Breast epithelium (tissue), 4 donors: Measurements from ENCODE around the gene CEACAM6. TPM values are rescaled to one million over a fixed set of nuclear protein-coding genes. Genes with fewer than 3 reads are reported as not detected.

Experiments
- DNase-seq, 2 donors: peaks; one replicate each; pipeline ENCODE4 v3.0.0-alpha.2; 2019; ENCODE audit warnings: low spot score in 2 of 2
- H3K27ac ChIP-seq, 2 donors: fragments of 200-600 bp; sonication (generic) in 1 of 2; one replicate each; pipeline ENCODE4 v1.5.1; 2016 to 2019; ENCODE audit warnings: mild to moderate bottlenecking in 1 of 2
- H3K27me3 ChIP-seq, 2 donors: fragments of 200-600 bp; sonication (generic) in 1 of 2; one replicate each; pipeline versions ENCODE4 v1.5.1 to v1.6.0; 2017 to 2019; ENCODE audit warnings: control low read depth in 1 of 2, mild to moderate bottlenecking in 1 of 2
- H3K36me3 ChIP-seq: fragments of 200-600 bp; one replicate; pipeline ENCODE4 v1.5.1; 2019
- H3K4me1 ChIP-seq, 2 donors: fragments of 200-600 bp; sonication (generic); one replicate each; pipeline ENCODE4 v1.5.1; 2016 to 2019; ENCODE audit warnings: control low read depth in 1 of 2
- H3K4me3 ChIP-seq, 3 donors: fragments of 200-600 bp; sonication (generic); 1 replicate in 2 of 3; 2 replicates in 1 of 3; pipeline ENCODE4 v1.5.1; 2016 to 2019; ENCODE audit warnings: mild to moderate bottlenecking in 3 of 3, moderate library complexity in 2 of 3
- H3K9me3 ChIP-seq, 2 donors: fragments of 200-600 bp; sonication (generic) in 1 of 2; one replicate each; pipeline ENCODE4 v1.5.1; 2016 to 2019; ENCODE audit warnings: control low read depth in 1 of 2
- CTCF ChIP-seq, 3 donors: fragments of 450-650 bp; IDR thresholded peaks; one replicate each; pipeline ENCODE4 v1.5.1; 2016 to 2017; ENCODE audit warnings: antibody characterized with exemption in 3 of 3, mild to moderate bottlenecking in 3 of 3, moderate library complexity in 3 of 3
- POLR2A ChIP-seq: fragments of 450-650 bp; IDR thresholded peaks from one replicate; pipeline ENCODE4 v1.6.1; 2016; ENCODE audit warnings: antibody characterized with exemption, mild to moderate bottlenecking, moderate library complexity
- POLR2AphosphoS5 ChIP-seq, 3 donors: sonication (generic); formaldehyde crosslinking; IDR thresholded peaks; one replicate each; pipeline ENCODE4 v1.6.1; 2017; ENCODE audit warnings: antibody characterized with exemption in 3 of 3
- intact Hi-C: fragments of 100-400 bp; cut with DNase I; formaldehyde crosslinking; loops from one replicate; pipeline ENCODE4 v1.15.1; 2023; ENCODE audit warnings: low total_unique reads
- total RNA-seq, 3 donors: library from RNA; depleted of rRNA; stranded (reverse); fragments of >200 nt; gene quantifications; one replicate each; pipeline ENCODE4 v1.1.0, GENCODE V29; 2016

CEACAM6 gene
- total RNA-seq, 3 donors from 2014 or later, result 1.0 to 6.9 TPM; not detected in 1

- no peaks in the 10 kb centered on the region for H3K36me3 ChIP-seq
- intact Hi-C loops, result no loop called here
- H3K4me3 ChIP-seq, result no peak overlapping the region
- no peak overlapping the region for H3K27ac ChIP-seq
- TF ChIP-seq CTCF (IDR thresholded peaks at IDR 0.05) (no peak), POLR2A (no peak), POLR2AphosphoS5 (IDR thresholded peaks at IDR 0.05) (no peak)
- H3K4me1 ChIP-seq, result no peaks in the 10 kb centered on the region
- H3K9me3 ChIP-seq, result no peaks in the 10 kb centered on the region
- no peak for DNase-seq
- peaks cover 0 to 12% of the 10 kb centered on the region in 2 donors for H3K27me3 ChIP-seq
Observed at GRCh38 chr19:41808663-41809566, 53.6 kb downstream of the CEACAM6 start.

DNA sequence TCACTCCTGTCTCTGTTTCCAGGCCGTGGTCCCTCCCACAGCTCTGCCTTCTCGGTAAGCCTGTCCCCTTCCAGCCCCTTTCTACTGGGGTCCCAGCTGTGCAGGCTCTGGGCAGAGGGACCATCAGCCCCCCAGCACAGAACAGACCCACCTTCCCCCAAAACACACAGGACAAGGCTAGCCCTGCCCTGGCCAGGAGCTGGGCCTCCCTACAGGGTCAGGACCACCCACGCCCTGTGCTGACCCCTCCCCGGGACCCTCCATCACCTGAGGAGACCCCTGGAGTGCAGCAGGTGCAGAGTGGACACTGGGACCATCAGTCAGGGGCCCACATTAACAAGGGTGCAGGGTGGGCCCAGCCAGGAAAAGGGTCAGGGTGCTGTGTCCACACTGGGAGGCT is 55.0 kb downstream of the CEACAM6 start:
- Histone ChIP-seq H3K27me3 (peaks cover 0 to 12% of the 10 kb centered on the region in 2 donors), H3K27ac (no peak overlapping the region), H3K4me3 (no peak overlapping the region), H3K9me3 (no peaks in the 10 kb centered on the region), H3K36me3 (no peaks in the 10 kb centered on the region), H3K4me1 (no peaks in the 10 kb centered on the region)
- DNase-seq, result no peak
- TF ChIP-seq POLR2AphosphoS5 (IDR thresholded peaks at IDR 0.05), result no peak
- no peak for TF ChIP-seq POLR2A
- TF ChIP-seq CTCF (IDR thresholded peaks at IDR 0.05), result no peak
- intact Hi-C loops, result no loop called here

GRCh38 chr19:41811036-41811435 is 55.7 kb downstream of the CEACAM6 start:
- no peak for DNase-seq
- no peak overlapping the region for H3K27ac ChIP-seq

GRCh38 chr19:41811981-41812380 is 56.7 kb downstream of the CEACAM6 start:
- Histone ChIP-seq H3K9me3 (no peaks in the 10 kb centered on the region), H3K27me3 (peaks cover 0 to 12% of the 10 kb centered on the region in 2 donors), H3K4me3 (no peak overlapping the region), H3K4me1 (no peaks in the 10 kb centered on the region), H3K27ac (no peak overlapping the region), H3K36me3 (no peaks in the 10 kb centered on the region)
- DNase-seq, result no peak
- intact Hi-C loops, result no loop called here
- TF ChIP-seq POLR2A, result no peak
- no peak for TF ChIP-seq POLR2AphosphoS5 (IDR thresholded peaks at IDR 0.05)
- no peak for TF ChIP-seq CTCF (IDR thresholded peaks at IDR 0.05)

More at GRCh38 chr19:41811036-41811435, 55.7 kb downstream of the CEACAM6 start:
- Histone ChIP-seq H3K4me3 (no peak overlapping the region), H3K36me3 (no peaks in the 10 kb centered on the region), H3K9me3 (no peaks in the 10 kb centered on the region), H3K27me3 (peaks cover 0 to 12% of the 10 kb centered on the region in 2 donors), H3K4me1 (no peaks in the 10 kb centered on the region)
- intact Hi-C loops, result no loop called here
- no peak for TF ChIP-seq POLR2A
- TF ChIP-seq POLR2AphosphoS5 (IDR thresholded peaks at IDR 0.05), result no peak
- no peak for TF ChIP-seq CTCF (IDR thresholded peaks at IDR 0.05)

DNA sequence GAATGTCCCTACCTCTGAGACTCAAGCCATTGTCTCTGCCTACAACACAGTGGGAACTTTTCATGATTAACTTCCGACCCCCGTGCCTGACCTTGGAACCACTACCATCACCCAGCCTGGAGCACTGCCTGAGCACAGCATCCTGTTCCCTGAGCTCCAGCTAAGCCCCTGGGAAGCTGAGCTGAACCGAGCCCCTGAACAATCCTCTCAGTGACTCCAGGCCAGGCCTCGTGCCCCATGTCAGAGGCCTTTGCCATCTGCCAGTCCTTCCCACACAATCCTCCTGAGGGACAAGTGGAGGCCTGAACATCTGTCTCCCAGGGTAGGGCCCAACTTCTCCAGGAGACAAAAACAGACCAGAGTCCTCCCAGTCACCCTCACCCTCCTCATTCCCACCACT is 58.6 kb downstream of the CEACAM6 start:
- H3K9me3 ChIP-seq, result no peaks in the 10 kb centered on the region
- intact Hi-C loops, result no loop called here
- no peaks in the 10 kb centered on the region for H3K36me3 ChIP-seq
- H3K4me3 ChIP-seq, result no peak overlapping the region
- no peak for DNase-seq
- TF ChIP-seq POLR2A (no peak), CTCF (IDR thresholded peaks at IDR 0.05) (no peak), POLR2AphosphoS5 (IDR thresholded peaks at IDR 0.05) (no peak)
- H3K4me1 ChIP-seq, result no peaks in the 10 kb centered on the region
- peaks cover 0 to 12% of the 10 kb centered on the region in 2 donors for H3K27me3 ChIP-seq
- H3K27ac ChIP-seq, result no peak overlapping the region
